GM21423 (cell line): ENCODE measurements around the gene LGR6.
"Not testable (repeated sequence)": the region's sequence is repeated elsewhere in the genome, so short reads cannot be mapped to it uniquely, and the experiment has no call there.

Experiments used
- ATAC-seq: cut with Tn5 transposase; IDR thresholded peaks from one replicate; pipeline ENCODE4 v1.9.1; 2021; ENCODE audit warnings: mild to moderate bottlenecking, moderate library complexity; ENCODE audit not compliant: unreplicated experiment

Gene LGR6

DNA sequence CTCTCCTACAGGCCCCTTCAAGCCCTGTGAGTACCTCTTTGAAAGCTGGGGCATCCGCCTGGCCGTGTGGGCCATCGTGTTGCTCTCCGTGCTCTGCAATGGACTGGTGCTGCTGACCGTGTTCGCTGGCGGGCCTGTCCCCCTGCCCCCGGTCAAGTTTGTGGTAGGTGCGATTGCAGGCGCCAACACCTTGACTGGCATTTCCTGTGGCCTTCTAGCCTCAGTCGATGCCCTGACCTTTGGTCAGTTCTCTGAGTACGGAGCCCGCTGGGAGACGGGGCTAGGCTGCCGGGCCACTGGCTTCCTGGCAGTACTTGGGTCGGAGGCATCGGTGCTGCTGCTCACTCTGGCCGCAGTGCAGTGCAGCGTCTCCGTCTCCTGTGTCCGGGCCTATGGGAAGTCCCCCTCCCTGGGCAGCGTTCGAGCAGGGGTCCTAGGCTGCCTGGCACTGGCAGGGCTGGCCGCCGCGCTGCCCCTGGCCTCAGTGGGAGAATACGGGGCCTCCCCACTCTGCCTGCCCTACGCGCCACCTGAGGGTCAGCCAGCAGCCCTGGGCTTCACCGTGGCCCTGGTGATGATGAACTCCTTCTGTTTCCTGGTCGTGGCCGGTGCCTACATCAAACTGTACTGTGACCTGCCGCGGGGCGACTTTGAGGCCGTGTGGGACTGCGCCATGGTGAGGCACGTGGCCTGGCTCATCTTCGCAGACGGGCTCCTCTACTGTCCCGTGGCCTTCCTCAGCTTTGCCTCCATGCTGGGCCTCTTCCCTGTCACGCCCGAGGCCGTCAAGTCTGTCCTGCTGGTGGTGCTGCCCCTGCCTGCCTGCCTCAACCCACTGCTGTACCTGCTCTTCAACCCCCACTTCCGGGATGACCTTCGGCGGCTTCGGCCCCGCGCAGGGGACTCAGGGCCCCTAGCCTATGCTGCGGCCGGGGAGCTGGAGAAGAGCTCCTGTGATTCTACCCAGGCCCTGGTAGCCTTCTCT, 124.6 kb downstream of the LGR6 start:
- ATAC-seq: no peak

DNA sequence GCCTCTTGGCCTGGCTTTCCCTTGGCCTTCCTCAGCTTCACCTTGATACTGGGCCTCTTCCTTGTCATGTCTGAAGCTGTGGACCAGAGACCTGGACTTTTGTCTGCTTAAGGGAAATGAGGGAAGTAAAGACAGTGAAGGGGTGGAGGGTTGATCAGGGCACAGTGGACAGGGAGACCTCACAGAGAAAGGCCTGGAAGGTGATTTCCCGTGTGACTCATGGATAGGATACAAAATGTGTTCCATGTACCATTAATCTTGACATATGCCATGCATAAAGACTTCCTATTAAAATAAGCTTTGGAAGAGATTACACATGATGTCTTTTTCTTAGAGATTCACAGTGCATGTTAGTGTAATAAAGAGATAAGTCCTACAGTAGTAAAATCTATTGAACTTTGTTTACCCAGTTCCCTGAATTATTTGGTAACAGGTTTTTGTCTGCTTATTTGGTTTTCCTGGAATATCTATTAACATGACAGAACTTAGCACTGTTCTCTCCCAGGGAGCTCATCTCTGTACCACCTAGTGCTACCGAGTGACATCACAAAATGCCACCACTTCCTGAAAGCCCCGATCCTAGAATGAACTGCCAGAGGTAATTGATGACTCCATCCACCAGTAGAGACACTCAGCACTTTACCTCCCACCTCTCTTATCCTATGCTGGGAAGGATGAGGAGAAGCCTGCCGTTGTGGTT, 125.9 kb downstream of the LGR6 start:
- no peak for ATAC-seq

- no peak for ATAC-seq
These were observed 126.4 kb downstream of the LGR6 start for GRCh38 chr1:202320081-202320405.

GRCh38 chr1:202323731-202324130, 130.1 kb downstream of the LGR6 start:
- ATAC-seq: no peak

DNA sequence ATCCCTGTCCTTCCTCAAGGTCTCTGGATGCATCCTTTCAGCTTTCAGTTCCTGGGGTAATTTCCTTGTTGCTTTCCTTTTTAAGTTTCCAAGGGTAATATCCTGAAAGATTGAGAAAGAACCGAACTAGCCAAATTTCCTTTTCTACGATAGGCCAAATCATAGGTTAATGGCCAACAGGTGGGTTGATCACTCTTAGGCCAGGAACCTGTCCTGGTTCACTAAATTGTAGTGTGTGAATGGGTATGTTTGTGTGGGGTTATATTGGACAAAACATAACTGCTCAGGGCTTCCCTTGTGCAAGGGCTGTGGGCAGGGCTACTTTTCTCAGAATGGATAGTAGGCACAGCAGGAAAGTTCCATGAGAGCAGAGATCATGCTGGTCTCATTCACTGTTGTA, 131.0 kb downstream of the LGR6 start:
- ATAC-seq: no peak

DNA sequence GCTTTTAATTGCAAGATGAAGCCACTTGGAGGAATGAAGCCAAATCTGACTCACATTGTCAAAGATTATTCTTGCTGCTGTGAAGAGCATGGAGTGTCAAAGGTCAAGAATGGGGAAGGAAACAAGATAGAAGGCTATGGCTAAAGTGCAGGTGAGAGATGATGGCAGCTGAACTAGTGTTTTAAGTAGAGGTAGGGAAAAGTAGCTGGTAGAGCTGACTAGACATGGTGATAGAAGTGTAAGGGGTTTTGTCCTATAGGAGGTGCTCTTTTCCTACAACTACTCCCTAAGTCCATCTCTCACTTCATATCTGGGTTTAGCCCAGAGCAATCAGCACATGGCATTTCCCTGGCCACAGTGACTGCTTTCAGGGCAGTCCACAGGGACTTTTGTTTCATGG, 136.3 kb downstream of the LGR6 start:
- no peak for ATAC-seq

DNA sequence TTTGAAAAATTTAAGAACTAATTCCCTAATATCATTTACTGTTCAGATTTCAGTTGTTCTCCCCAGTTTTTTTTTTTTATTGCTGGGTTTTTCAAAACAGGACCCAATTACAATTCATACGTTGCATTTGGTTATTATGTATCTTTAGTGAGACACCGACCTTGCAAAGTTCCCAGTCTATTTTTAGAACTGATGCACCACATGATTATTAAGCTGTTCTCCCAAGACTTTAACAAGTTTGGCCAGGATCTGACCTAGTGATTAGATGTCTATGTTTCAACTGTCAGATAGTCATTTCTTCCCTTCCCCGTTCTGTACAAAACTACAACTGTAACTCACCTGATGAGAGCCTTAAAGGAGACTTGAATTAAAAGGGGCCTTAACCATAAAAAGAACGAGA, 140.3 kb downstream of the LGR6 start:
- ATAC-seq: no peak

GRCh38 chr1:202343652-202344349, 150.2 kb downstream of the LGR6 start:
- no peak for ATAC-seq

- ATAC-seq: no peak
These were observed 154.5 kb downstream of the LGR6 start for GRCh38 chr1:202348005-202348508.

- ATAC-seq: peak; percentile 98
These were observed 155.1 kb downstream of the LGR6 start, which contains the start of gene PPP1R12B for GRCh38 chr1:202348509-202349205. TSS of gene PPP1R12B (plus strand) at chr1:202348699. CDS start at chr1:202348852, 153 bp downstream.

DNA sequence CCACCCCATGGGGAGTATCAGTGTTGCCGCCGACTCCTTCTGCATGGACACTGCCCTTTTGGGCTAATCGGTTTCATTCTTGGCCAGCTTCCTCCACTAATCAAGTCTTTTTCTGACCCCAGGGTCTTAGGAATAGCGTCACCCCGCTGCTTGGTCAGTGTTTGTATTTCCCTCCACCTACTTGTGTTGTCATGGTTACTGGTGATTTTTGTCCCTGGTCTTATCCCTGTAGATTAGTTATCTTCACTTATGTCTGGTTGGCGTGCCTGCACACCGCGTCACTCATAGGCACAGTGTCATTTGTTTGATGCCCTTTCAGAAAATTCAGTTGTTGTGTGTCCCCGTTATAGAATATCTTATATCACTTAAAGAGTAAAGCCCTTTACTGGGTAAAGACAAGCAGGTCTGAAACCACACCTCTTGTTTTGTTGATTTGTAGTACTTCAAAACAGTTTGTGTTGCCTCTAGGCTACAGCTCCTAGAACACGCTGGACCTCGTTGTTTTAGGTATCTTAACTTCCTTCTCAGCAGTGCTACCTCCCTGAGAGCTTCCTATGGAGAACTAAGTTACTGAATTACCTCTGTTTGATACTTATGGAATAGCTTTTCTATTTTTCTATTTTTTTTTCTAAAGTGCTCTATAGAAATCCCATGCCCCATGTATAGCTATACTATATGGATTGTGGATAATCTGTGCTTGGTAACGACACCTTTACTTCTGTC, 155.8 kb downstream of the LGR6 start:
- ATAC-seq: no peak

DNA sequence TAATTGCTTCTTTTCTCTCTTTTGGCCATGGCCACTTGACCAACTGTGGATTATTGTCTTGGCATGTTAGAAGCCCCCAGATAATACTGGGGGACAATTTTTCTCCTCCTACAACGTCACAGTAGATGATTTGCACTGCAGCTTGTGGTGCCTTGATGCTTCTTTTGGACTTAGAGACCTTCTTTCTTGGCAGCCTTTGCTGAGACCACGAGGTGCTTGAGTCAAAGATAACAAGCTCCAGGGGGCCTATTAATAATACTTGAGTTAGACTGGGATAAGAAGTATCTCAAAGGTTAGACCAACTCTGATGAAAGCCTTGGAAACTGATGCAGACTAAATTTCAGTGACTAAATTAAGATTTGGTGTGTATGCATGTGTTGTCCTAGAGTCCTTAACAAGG, 158.1 kb downstream of the LGR6 start:
- no peak for ATAC-seq

GRCh38 chr1:202352583-202353197, 159.1 kb downstream of the LGR6 start:
- ATAC-seq: not testable (repeated sequence)

DNA sequence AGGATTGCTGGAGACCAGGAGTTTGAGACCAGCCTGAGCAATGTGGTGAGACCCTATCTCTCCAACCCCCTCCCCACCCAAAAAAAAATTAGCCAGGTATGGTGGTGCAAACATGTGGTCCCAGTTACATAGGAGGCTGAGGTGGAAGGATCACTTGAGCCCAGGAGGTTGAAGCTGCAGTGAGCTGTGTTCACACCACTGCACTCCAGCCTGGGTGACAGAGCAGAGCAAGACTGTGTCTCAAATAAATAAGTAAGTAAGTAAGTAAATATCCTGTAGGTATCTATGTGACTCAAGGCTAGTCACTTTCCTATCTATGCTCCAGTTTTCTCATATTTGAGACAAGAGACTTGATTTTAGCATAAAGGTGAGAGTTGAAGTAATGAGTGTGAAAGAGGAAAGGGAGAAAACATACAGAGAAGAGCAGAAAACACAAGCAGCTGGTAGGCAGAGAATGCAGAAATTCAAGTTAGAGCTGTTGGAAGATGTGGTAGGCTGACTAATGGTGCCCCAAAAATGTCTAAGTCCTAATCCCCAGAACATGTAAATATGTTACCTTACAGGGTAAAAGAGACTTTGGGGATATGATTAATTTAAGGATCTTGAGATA, 162.4 kb downstream of the LGR6 start:
- no peak for ATAC-seq

GRCh38 chr1:202357506-202357905, 163.9 kb downstream of the LGR6 start:
- no peak for ATAC-seq

DNA sequence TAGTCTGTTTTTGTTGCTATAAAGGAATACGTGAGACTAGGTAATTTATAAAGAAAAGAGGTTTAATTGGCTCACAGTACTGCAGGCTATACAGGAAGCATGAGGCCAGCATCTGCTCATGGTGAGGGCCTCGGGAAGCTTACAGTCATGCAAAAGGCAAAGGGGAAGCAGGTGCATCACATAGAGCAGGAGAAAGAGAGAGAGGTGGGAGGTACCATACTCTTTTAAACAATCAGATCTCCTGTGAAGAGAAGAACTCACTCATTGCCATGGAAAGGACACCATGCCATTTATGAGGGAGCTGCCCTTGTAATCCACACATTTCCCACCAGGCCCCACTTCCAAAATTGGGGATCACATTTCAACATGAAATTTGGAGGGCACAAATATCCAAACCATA, 167.6 kb downstream of the LGR6 start:
- ATAC-seq: no peak

- ATAC-seq: no peak
These were observed 168.1 kb downstream of the LGR6 start for GRCh38 chr1:202361701-202362100.

GRCh38 chr1:202362212-202362611, 168.6 kb downstream of the LGR6 start:
- ATAC-seq: no peak
